ENCODE results near the gene KCNAB1.

DNA sequence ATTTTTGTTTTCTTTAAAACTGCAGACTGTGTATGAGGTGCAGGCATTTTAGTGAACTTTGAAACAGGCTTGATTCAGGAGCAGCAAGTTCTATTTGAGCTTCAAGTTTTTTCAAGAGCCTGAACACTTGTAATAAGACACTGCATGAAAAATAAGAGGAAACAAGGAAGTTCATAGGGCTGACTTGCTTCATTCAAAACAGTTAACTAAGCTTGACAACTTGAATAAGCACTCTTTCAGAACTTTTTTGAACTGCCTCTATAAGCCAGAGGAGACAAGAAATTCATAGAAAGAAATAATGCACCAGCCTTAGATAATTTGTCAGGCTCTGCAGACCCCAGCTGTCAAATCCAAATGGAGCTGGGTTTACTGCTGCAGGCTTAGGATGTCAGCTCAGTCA, 304.4 kb downstream of the KCNAB1 start:
- TF ChIP-seq, protein P1, sequence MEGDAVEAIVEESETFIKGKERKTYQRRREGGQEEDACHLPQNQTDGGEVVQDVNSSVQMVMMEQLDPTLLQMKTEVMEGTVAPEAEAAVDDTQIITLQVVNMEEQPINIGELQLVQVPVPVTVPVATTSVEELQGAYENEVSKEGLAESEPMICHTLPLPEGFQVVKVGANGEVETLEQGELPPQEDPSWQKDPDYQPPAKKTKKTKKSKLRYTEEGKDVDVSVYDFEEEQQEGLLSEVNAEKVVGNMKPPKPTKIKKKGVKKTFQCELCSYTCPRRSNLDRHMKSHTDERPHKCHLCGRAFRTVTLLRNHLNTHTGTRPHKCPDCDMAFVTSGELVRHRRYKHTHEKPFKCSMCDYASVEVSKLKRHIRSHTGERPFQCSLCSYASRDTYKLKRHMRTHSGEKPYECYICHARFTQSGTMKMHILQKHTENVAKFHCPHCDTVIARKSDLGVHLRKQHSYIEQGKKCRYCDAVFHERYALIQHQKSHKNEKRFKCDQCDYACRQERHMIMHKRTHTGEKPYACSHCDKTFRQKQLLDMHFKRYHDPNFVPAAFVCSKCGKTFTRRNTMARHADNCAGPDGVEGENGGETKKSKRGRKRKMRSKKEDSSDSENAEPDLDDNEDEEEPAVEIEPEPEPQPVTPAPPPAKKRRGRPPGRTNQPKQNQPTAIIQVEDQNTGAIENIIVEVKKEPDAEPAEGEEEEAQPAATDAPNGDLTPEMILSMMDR (IDR thresholded peaks at IDR 0.05; ENCODE audit: poor library complexity), result no peak
- TF ChIP-seq EZH2 (IDR thresholded peaks at IDR 0.05; ENCODE audit: borderline replicate concordance) (no peak), EZH2phosphoT487 (IDR thresholded peaks at IDR 0.05; ENCODE audit: low read depth, severe bottlenecking, unreplicated experiment) (no peak)

Data from hepatocyte (in vitro differentiated cells).